Globus pallidus (tissue), 1 donor: ENCODE data around the gene LARP1.
"Not testable (repeated sequence)": the region's sequence is repeated elsewhere in the genome, so short reads cannot be mapped to it uniquely, and the experiment has no call there.

Experiments used
- DNase-seq: peaks from one replicate; pipeline ENCODE4 v3.0.0-alpha.2; 2015; ENCODE audit warnings: low spot score

The LARP1 gene

GRCh38 chr5:154794525-154795234, 39.5 kb downstream of the LARP1 start:
- no peak for DNase-seq

GRCh38 chr5:154795235-154795596, 40.0 kb downstream of the LARP1 start:
- DNase-seq = no peak

GRCh38 chr5:154797762-154798161, 42.6 kb downstream of the LARP1 start:
- DNase-seq = no peak

- DNase-seq = no peak
These were observed 45.4 kb downstream of the LARP1 start for GRCh38 chr5:154800582-154800981.

- no peak for DNase-seq
These were observed 45.9 kb downstream of the LARP1 start for GRCh38 chr5:154801083-154801482.

GRCh38 chr5:154802050-154802449, 46.9 kb downstream of the LARP1 start:
- no peak for DNase-seq

- no peak for DNase-seq
These were observed 51.0 kb downstream of the LARP1 start for GRCh38 chr5:154806176-154806575.

- no peak for DNase-seq
These were observed 56.1 kb downstream of the LARP1 start for GRCh38 chr5:154811239-154811638.

GRCh38 chr5:154811653-154812465, 56.7 kb downstream of the LARP1 start:
- DNase-seq = peak; percentile 65

- DNase-seq = no peak
These were observed 58.0 kb downstream of the LARP1 start for GRCh38 chr5:154813158-154813557.

GRCh38 chr5:154813736-154814135, 58.6 kb downstream of the LARP1 start:
- no peak for DNase-seq

- no peak for DNase-seq
These were observed 59.8 kb downstream of the LARP1 start for GRCh38 chr5:154815025-154815424.

GRCh38 chr5:154815684-154816247, 60.6 kb downstream of the LARP1 start:
- no peak for DNase-seq

- no peak for DNase-seq
These were observed 61.8 kb downstream of the LARP1 start for GRCh38 chr5:154816891-154817492.

- no peak for DNase-seq
These were observed 62.6 kb downstream of the LARP1 start for GRCh38 chr5:154817815-154818214.

GRCh38 chr5:154818471-154819116, 63.4 kb downstream of the LARP1 start:
- DNase-seq = no peak

GRCh38 chr5:154819546-154819945, 64.4 kb downstream of the LARP1 start:
- no peak for DNase-seq

GRCh38 chr5:154820383-154820782, 65.2 kb downstream of the LARP1 start:
- DNase-seq = no peak

- DNase-seq = not testable (repeated sequence)
These were observed 67.7 kb downstream of the LARP1 start for GRCh38 chr5:154822896-154823295.

- DNase-seq = no peak
These were observed 68.4 kb downstream of the LARP1 start for GRCh38 chr5:154823605-154824004.

- no peak for DNase-seq
These were observed 68.9 kb downstream of the LARP1 start for GRCh38 chr5:154824070-154824469.

GRCh38 chr5:154829181-154829588, 74.0 kb downstream of the LARP1 start:
- DNase-seq = no peak
